Hypothalamus (tissue), 51 donors: ENCODE results near the gene GLI3.

Experiments
- DNase-seq, 51 donors: peaks; one replicate each; lab custom pipeline; 2025; lab: John Stamatoyannopoulos, UW

GLI3 gene

GRCh38 chr7:42152329-42153205, 84.4 kb downstream of the GLI3 start:
- DNase-seq, result peak in 13 of 51 donors; percentile 5 to 28 (median 20)

- DNase-seq, result peak in 14 of 51 donors; percentile 8 to 63 (median 18)
These were observed 85.7 kb downstream of the GLI3 start for GRCh38 chr7:42151309-42151708.

- no peak for DNase-seq
These were observed 91.5 kb downstream of the GLI3 start for GRCh38 chr7:42145539-42145938.

GRCh38 chr7:42144604-42145003, 92.4 kb downstream of the GLI3 start:
- DNase-seq, result no peak

- DNase-seq, result no peak
These were observed 93.1 kb downstream of the GLI3 start for GRCh38 chr7:42143711-42144600.

GRCh38 chr7:42142089-42142488, 94.9 kb downstream of the GLI3 start:
- no peak for DNase-seq

GRCh38 chr7:42139751-42140150, 97.3 kb downstream of the GLI3 start:
- DNase-seq, result no peak

- DNase-seq, result peak in 1 of 51 donors; percentile 11
These were observed 98.3 kb downstream of the GLI3 start for GRCh38 chr7:42138691-42139090.

- DNase-seq, result no peak
These were observed 99.1 kb downstream of the GLI3 start for GRCh38 chr7:42137941-42138340.

GRCh38 chr7:42137431-42137830, 99.6 kb downstream of the GLI3 start:
- no peak for DNase-seq

- DNase-seq, result no peak
These were observed 101.3 kb downstream of the GLI3 start for GRCh38 chr7:42135728-42136127.

- no peak for DNase-seq
These were observed 102.6 kb downstream of the GLI3 start for GRCh38 chr7:42134276-42134876.

GRCh38 chr7:42133321-42133720, 103.7 kb downstream of the GLI3 start:
- no peak for DNase-seq

- no peak for DNase-seq
These were observed 108.3 kb downstream of the GLI3 start for GRCh38 chr7:42128703-42129102.

GRCh38 chr7:42127232-42127622, 109.8 kb downstream of the GLI3 start:
- no peak for DNase-seq

GRCh38 chr7:42126475-42127231, 110.4 kb downstream of the GLI3 start:
- DNase-seq, result no peak

- DNase-seq, result no peak
These were observed 111.7 kb downstream of the GLI3 start for GRCh38 chr7:42125321-42125720.

GRCh38 chr7:42123716-42124115, 113.3 kb downstream of the GLI3 start:
- no peak for DNase-seq

- no peak for DNase-seq
These were observed 116.8 kb downstream of the GLI3 start for GRCh38 chr7:42120191-42120590.

GRCh38 chr7:42117201-42117600, 119.8 kb downstream of the GLI3 start:
- DNase-seq, result no peak
